Hepatocyte (in vitro differentiated cells): ENCODE results near the gene PCBP4. TPM values are rescaled to one million over a fixed set of nuclear protein-coding genes. Genes with fewer than 3 reads are reported as not detected.

Source experiments
- DNase-seq: peaks from one replicate; pipeline ENCODE4 v3.0.0-alpha.2; 2016; ENCODE audit warnings: low spot score
- H2AFZ ChIP-seq: fragments of 200-600 bp; sonication (generic); 2 replicates; pipeline ENCODE4 v1.6.0; 2016; ENCODE audit warnings: antibody characterized with exemption, mild to moderate bottlenecking
- H3K27ac ChIP-seq: fragments of 200-600 bp; sonication (generic); 2 replicates; pipeline ENCODE4 v1.5.1; 2016; ENCODE audit warnings: mild to moderate bottlenecking
- H3K27me3 ChIP-seq: fragments of 200-600 bp; sonication (generic); 2 replicates; pipeline ENCODE4 v1.6.1; 2016
- H3K36me3 ChIP-seq: fragments of 200-600 bp; sonication (generic); replicated peaks from 2 replicates; pipeline ENCODE4 v1.5.1; 2016; ENCODE audit warnings: low read depth; ENCODE audit not compliant: insufficient read depth
- H3K4me1 ChIP-seq: fragments of 200-600 bp; sonication (generic); 2 replicates; pipeline ENCODE4 v1.5.1; 2016; ENCODE audit warnings: mild to moderate bottlenecking, moderate library complexity; ENCODE audit not compliant: insufficient read depth
- H3K4me2 ChIP-seq: fragments of 200-600 bp; sonication (generic); 2 replicates; pipeline ENCODE4 v1.6.0; 2016
- H3K4me3 ChIP-seq: fragments of 200-600 bp; sonication (generic); 2 replicates; pipeline ENCODE4 v1.5.1; 2016; ENCODE audit warnings: mild to moderate bottlenecking
- H3K79me2 ChIP-seq: fragments of 200-600 bp; sonication (generic); 2 replicates; pipeline ENCODE4 v1.6.0; 2017; ENCODE audit warnings: mild to moderate bottlenecking
- H3K9me2 ChIP-seq: fragments of 200-600 bp; sonication (generic); replicated peaks from 2 replicates; pipeline ENCODE4 v1.6.0; 2017; ENCODE audit warnings: mild to moderate bottlenecking; ENCODE audit not compliant: insufficient read depth
- H3K9me3 ChIP-seq: fragments of 200-600 bp; sonication (generic); 2 replicates; pipeline ENCODE4 v1.5.1; 2016; ENCODE audit warnings: low read depth, mild to moderate bottlenecking
- H4K20me1 ChIP-seq: fragments of 200-600 bp; sonication (generic); 2 replicates; pipeline ENCODE4 v1.6.0; 2016; ENCODE audit warnings: mild to moderate bottlenecking; ENCODE audit not compliant: insufficient read depth, poor library complexity, severe bottlenecking
- CTCF ChIP-seq: fragments of 200-600 bp; sonication (generic); IDR thresholded peaks from 2 replicates; pipeline ENCODE4 v1.5.1; 2016; ENCODE audit warnings: antibody characterized with exemption, mild to moderate bottlenecking; ENCODE audit not compliant: poor library complexity
- EZH2 ChIP-seq: fragments of 200-600 bp; sonication (generic); IDR thresholded peaks from 2 replicates; pipeline ENCODE4 v1.6.1; 2016; ENCODE audit warnings: antibody characterized with exemption, mild to moderate bottlenecking, borderline replicate concordance
- EZH2phosphoT487 ChIP-seq: fragments of 200-600 bp; sonication (generic); IDR thresholded peaks from one replicate; pipeline ENCODE4 v1.6.1; 2018; ENCODE audit warnings: antibody characterized with exemption, mild to moderate bottlenecking, low read depth, moderate library complexity; ENCODE audit not compliant: unreplicated experiment, severe bottlenecking
- WGBS: methylation state at CpG from one replicate; pipeline ENCODE4 v1.1.6; 2016; ENCODE audit warnings: low lambda C conversion rate; ENCODE audit errors: missing lambda C conversion rate; 5-methylcytosine and 5-hydroxymethylcytosine counted together
- polyA plus RNA-seq: library from polyadenylated mRNA; unstranded; fragments of >200 nt; fragmentation: Nextera tagmentation; extraction: Ambion mirVana; gene quantifications from 2 replicates; pipeline ENCODE4 v1.2.1, GENCODE V29; 2016
- total RNA-seq: library from RNA; depleted of rRNA; stranded (reverse); fragments of >200 nt; gene quantifications from 2 replicates; pipeline ENCODE4 v1.2.3, GENCODE V29; 2014

The PCBP4 gene
- total and polyA plus RNA-seq, 2 experiments from 2014 or later = 42.4 to 60.2 TPM

GRCh38 chr3:51932471-51933370, 34.5 kb downstream of the PCBP4 start:
- H3K9me3 ChIP-seq = no peaks in the 10 kb centered on the region
- no peak overlapping the region for H3K4me3 ChIP-seq
- 94% methylated on average over 15 of the region's 15 CpGs for WGBS
- H3K27me3 ChIP-seq = no peaks in the 10 kb centered on the region
- no peak overlapping the region for H3K4me2 ChIP-seq
- DNase-seq = no peak
- TF ChIP-seq EZH2phosphoT487 = no peak
- TF ChIP-seq CTCF = no peak
- no peaks in the 10 kb centered on the region for H3K36me3 ChIP-seq
- H3K9me2 ChIP-seq = no peaks in the 10 kb centered on the region
- H2AFZ ChIP-seq = no peak overlapping the region
- no peaks in the 10 kb centered on the region for H3K4me1 ChIP-seq
- no peaks in the 10 kb centered on the region for H4K20me1 ChIP-seq
- no peak overlapping the region for H3K27ac ChIP-seq
- H3K79me2 ChIP-seq = no peaks in the 10 kb centered on the region

- Histone ChIP-seq H3K9me3 (no peaks in the 10 kb centered on the region), H3K79me2 (no peaks in the 10 kb centered on the region), H3K27me3 (no peaks in the 10 kb centered on the region), H3K4me1 (no peaks in the 10 kb centered on the region), H3K4me3 (no peak overlapping the region), H3K4me2 (no peak overlapping the region), H3K36me3 (no peaks in the 10 kb centered on the region), H3K27ac (no peak overlapping the region), H3K9me2 (no peaks in the 10 kb centered on the region), H4K20me1 (no peaks in the 10 kb centered on the region), H2AFZ (no peak overlapping the region)
- no peak for DNase-seq
- TF ChIP-seq EZH2phosphoT487 (no peak), CTCF (no peak), EZH2 (no peak)
- 97% methylated on average over 6 of the region's 6 CpGs for WGBS
Observed at GRCh38 chr3:51931756-51932155, 35.5 kb downstream of the PCBP4 start.

- no peak for TF ChIP-seq EZH2phosphoT487
- TF ChIP-seq EZH2 = no peak
- TF ChIP-seq CTCF = no peak
Observed at GRCh38 chr3:51930439-51930838, 36.8 kb downstream of the PCBP4 start.

More at GRCh38 chr3:51930439-51930838, 36.8 kb downstream of the PCBP4 start:
- no peaks in the 10 kb centered on the region for H3K27me3 ChIP-seq
- no peaks in the 10 kb centered on the region for H3K36me3 ChIP-seq
- H3K79me2 ChIP-seq = no peaks in the 10 kb centered on the region
- no peaks in the 10 kb centered on the region for H3K4me1 ChIP-seq
- H3K9me3 ChIP-seq = no peaks in the 10 kb centered on the region
- no peak overlapping the region for H2AFZ ChIP-seq
- H4K20me1 ChIP-seq = no peaks in the 10 kb centered on the region
- no peaks in the 10 kb centered on the region for H3K9me2 ChIP-seq
- DNase-seq = no peak
- H3K4me3 ChIP-seq = no peak overlapping the region
- no peak overlapping the region for H3K4me2 ChIP-seq
- WGBS = 88% methylated on average over 1 of the region's 1 CpG
- no peak overlapping the region for H3K27ac ChIP-seq
